Measurements from ENCODE around the gene ALB.

Gene ALB

GRCh38 chr4:73468170-73468569, 64.1 kb downstream of the ALB start:
- H3K27me3 ChIP-seq = no peaks in the 10 kb centered on the region
- no peaks in the 10 kb centered on the region for H3K36me3 ChIP-seq
- no peaks in the 10 kb centered on the region for H3K9me3 ChIP-seq
- no peak overlapping the region for H3K4me3 ChIP-seq
- no peak overlapping the region for H3K27ac ChIP-seq
- TF ChIP-seq, protein P1, sequence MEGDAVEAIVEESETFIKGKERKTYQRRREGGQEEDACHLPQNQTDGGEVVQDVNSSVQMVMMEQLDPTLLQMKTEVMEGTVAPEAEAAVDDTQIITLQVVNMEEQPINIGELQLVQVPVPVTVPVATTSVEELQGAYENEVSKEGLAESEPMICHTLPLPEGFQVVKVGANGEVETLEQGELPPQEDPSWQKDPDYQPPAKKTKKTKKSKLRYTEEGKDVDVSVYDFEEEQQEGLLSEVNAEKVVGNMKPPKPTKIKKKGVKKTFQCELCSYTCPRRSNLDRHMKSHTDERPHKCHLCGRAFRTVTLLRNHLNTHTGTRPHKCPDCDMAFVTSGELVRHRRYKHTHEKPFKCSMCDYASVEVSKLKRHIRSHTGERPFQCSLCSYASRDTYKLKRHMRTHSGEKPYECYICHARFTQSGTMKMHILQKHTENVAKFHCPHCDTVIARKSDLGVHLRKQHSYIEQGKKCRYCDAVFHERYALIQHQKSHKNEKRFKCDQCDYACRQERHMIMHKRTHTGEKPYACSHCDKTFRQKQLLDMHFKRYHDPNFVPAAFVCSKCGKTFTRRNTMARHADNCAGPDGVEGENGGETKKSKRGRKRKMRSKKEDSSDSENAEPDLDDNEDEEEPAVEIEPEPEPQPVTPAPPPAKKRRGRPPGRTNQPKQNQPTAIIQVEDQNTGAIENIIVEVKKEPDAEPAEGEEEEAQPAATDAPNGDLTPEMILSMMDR (IDR thresholded peaks at IDR 0.05) = no peak
- H3K4me1 ChIP-seq = no peaks in the 10 kb centered on the region
- intact Hi-C loops (cut with DNase I; ENCODE audit: low total_unique reads) = no loop called here
- DNase-seq = no peak

DNA sequence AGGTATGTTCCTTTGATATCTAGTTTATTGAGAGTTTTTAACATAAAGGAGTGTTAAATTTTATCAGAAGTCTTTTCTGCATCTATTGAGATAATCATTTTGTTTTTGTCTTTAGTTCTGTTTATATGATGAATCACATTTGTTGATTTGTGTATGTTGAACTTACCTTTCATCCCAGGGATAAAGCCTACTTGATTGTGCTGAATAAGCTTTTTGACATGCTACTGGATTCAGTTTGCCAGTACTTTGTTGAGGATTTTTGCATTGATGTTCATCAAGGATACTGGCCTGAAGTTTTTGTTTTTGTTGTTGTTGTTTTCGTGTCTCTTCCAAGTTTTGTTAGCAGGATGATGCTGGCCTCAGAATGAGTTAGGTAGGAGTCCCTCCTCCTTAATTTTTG, 66.6 kb downstream of the ALB start:
- Histone ChIP-seq H3K4me1 (no peaks in the 10 kb centered on the region), H3K36me3 (no peaks in the 10 kb centered on the region), H3K27ac (no peak overlapping the region), H3K4me3 (no peak overlapping the region), H3K9me3 (peaks cover 0 to 7% (median 0%) of the 10 kb centered on the region in 3 donors), H3K27me3 (no peaks in the 10 kb centered on the region)
- TF ChIP-seq, protein P1 (IDR thresholded peaks at IDR 0.05) = no peak
- no peak for DNase-seq
- intact Hi-C loops (cut with DNase I; ENCODE audit: low total_unique reads) = no loop called here
